ENCODE measurements around the gene ATRNL1. TPM values are rescaled to one million over a fixed set of nuclear protein-coding genes. Genes with fewer than 3 reads are reported as not detected.

The ATRNL1 gene
- total RNA-seq, 1 donor from 2014 or later: 11.4 TPM

DNA sequence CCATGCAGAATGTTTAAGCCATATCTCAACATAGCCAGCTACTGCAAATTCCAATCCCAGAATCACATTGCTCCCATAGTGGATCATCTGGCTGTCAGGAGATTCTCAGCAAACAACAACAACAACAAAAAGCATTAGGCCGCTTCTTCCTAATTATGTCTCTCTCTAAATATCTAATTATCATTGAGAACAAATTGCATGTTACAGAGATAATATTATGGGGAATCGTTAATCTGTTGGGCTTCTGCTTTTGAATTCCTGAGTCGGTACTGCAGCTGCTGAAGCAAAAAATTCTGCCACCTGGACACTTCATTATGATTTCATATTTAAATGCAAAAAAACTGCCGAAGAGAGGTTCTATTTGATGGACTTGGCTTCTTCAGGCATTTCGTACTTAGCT is 791.2 kb downstream of the ATRNL1 start:
- Histone ChIP-seq H3K27me3 (ENCODE audit: control insufficient read depth, insufficient read depth, low read length) (no peaks in the 10 kb centered on the region), H3K4me3 (ENCODE audit: low read depth, low read length) (no peak overlapping the region), H3K36me3 (ENCODE audit: control insufficient read depth, insufficient read depth, low read length) (no peaks in the 10 kb centered on the region)
- no peak for DNase-seq (ENCODE audit: low read depth)
- TF ChIP-seq, protein P1, sequence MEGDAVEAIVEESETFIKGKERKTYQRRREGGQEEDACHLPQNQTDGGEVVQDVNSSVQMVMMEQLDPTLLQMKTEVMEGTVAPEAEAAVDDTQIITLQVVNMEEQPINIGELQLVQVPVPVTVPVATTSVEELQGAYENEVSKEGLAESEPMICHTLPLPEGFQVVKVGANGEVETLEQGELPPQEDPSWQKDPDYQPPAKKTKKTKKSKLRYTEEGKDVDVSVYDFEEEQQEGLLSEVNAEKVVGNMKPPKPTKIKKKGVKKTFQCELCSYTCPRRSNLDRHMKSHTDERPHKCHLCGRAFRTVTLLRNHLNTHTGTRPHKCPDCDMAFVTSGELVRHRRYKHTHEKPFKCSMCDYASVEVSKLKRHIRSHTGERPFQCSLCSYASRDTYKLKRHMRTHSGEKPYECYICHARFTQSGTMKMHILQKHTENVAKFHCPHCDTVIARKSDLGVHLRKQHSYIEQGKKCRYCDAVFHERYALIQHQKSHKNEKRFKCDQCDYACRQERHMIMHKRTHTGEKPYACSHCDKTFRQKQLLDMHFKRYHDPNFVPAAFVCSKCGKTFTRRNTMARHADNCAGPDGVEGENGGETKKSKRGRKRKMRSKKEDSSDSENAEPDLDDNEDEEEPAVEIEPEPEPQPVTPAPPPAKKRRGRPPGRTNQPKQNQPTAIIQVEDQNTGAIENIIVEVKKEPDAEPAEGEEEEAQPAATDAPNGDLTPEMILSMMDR (IDR thresholded peaks at IDR 0.05; ENCODE audit: insufficient read depth, low read length, poor library complexity, severe bottlenecking): no peak

- DNase-seq (ENCODE audit: low read depth): no peak
- no peak overlapping the region for H3K4me3 ChIP-seq (ENCODE audit: low read depth, low read length)
- H3K36me3 ChIP-seq (ENCODE audit: control insufficient read depth, insufficient read depth, low read length): no peaks in the 10 kb centered on the region
- H3K27me3 ChIP-seq (ENCODE audit: control insufficient read depth, insufficient read depth, low read length): no peaks in the 10 kb centered on the region
- TF ChIP-seq, protein P1 (IDR thresholded peaks at IDR 0.05; ENCODE audit: insufficient read depth, low read length, poor library complexity, severe bottlenecking): no peak
Observed at GRCh38 chr10:115895166-115895565, 802.0 kb downstream of the ATRNL1 start.

- TF ChIP-seq, protein P1 (IDR thresholded peaks at IDR 0.05; ENCODE audit: insufficient read depth, low read length, poor library complexity, severe bottlenecking): no peak
- Histone ChIP-seq H3K27me3 (ENCODE audit: control insufficient read depth, insufficient read depth, low read length) (no peaks in the 10 kb centered on the region), H3K4me3 (ENCODE audit: low read depth, low read length) (no peak overlapping the region), H3K36me3 (ENCODE audit: control insufficient read depth, insufficient read depth, low read length) (no peaks in the 10 kb centered on the region)
- DNase-seq (ENCODE audit: low read depth): no peak
Observed at GRCh38 chr10:115898242-115898641, 805.1 kb downstream of the ATRNL1 start.

DNA sequence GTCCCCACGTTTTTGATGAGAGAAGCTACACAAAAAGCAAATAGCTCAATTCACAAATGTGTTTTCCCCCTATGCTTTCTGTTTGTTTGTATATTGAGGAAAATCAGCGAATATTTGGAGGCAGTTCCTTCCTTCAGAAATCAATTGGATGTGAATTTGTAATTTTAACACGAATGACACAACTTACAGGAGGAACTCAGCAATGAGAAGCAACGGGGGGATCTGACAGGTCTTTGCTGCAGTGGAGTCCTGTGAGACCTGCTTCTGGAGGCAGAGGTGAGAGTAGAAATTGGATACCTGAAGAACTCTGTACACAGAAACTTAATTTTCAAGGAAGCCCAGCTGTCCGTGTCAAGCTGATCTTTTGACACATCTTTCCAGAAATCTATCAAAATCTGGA is 809.4 kb downstream of the ATRNL1 start:
- no peak for DNase-seq (ENCODE audit: low read depth)
- Histone ChIP-seq H3K36me3 (ENCODE audit: control insufficient read depth, insufficient read depth, low read length) (no peaks in the 10 kb centered on the region), H3K27me3 (ENCODE audit: control insufficient read depth, insufficient read depth, low read length) (no peaks in the 10 kb centered on the region), H3K4me3 (ENCODE audit: low read depth, low read length) (no peak overlapping the region)
- TF ChIP-seq, protein P1 (IDR thresholded peaks at IDR 0.05; ENCODE audit: insufficient read depth, low read length, poor library complexity, severe bottlenecking): no peak

GRCh38 chr10:115903207-115903606 is 810.0 kb downstream of the ATRNL1 start:
- H3K36me3 ChIP-seq (ENCODE audit: control insufficient read depth, insufficient read depth, low read length): no peaks in the 10 kb centered on the region
- no peak for DNase-seq (ENCODE audit: low read depth)
- H3K27me3 ChIP-seq (ENCODE audit: control insufficient read depth, insufficient read depth, low read length): no peaks in the 10 kb centered on the region
- H3K4me3 ChIP-seq (ENCODE audit: low read depth, low read length): no peak overlapping the region
- TF ChIP-seq, protein P1 (IDR thresholded peaks at IDR 0.05; ENCODE audit: insufficient read depth, low read length, poor library complexity, severe bottlenecking): no peak

GRCh38 chr10:115903845-115904244 is 810.7 kb downstream of the ATRNL1 start:
- TF ChIP-seq, protein P1 (IDR thresholded peaks at IDR 0.05; ENCODE audit: insufficient read depth, low read length, poor library complexity, severe bottlenecking): no peak
- DNase-seq (ENCODE audit: low read depth): no peak
- no peak overlapping the region for H3K4me3 ChIP-seq (ENCODE audit: low read depth, low read length)
- H3K36me3 ChIP-seq (ENCODE audit: control insufficient read depth, insufficient read depth, low read length): no peaks in the 10 kb centered on the region
- H3K27me3 ChIP-seq (ENCODE audit: control insufficient read depth, insufficient read depth, low read length): no peaks in the 10 kb centered on the region
